Liver (tissue), 9 donors: Measurements from ENCODE around the gene NFKBIB. TPM values are rescaled to one million over a fixed set of nuclear protein-coding genes. Genes with fewer than 3 reads are reported as not detected.

Experiments
- DNase-seq: peaks from one replicate; pipeline ENCODE4 v3.0.0-alpha.2; 2017; ENCODE audit warnings: low spot score
- H3K27ac ChIP-seq, 2 donors: one replicate each; pipeline ENCODE4 v1.7.0; 2013; ENCODE audit warnings: inconsistent platforms in 2 of 2, low read length in 2 of 2, control low read depth in 1 of 2, low read depth in 1 of 2, mild to moderate bottlenecking in 1 of 2
- H3K27me3 ChIP-seq, 4 donors: one replicate each; pipeline versions ENCODE4 v1.6.1 to v1.7.0; 2013; ENCODE audit warnings: low read length in 3 of 4, inconsistent platforms in 1 of 4, mild to moderate bottlenecking in 1 of 4, moderate library complexity in 1 of 4; ENCODE audit not compliant: control insufficient read depth in 4 of 4, insufficient read depth in 4 of 4
- H3K36me3 ChIP-seq, 4 donors: one replicate each; pipeline versions ENCODE4 v1.6.1 to v1.7.0; 2013; ENCODE audit warnings: low read length in 3 of 4, mild to moderate bottlenecking in 3 of 4, low read depth in 1 of 4, moderate library complexity in 1 of 4; ENCODE audit not compliant: control insufficient read depth in 4 of 4, insufficient read depth in 3 of 4
- H3K4me1 ChIP-seq, 4 donors: one replicate each; pipeline versions ENCODE4 v1.6.1 to v1.7.0; 2013; ENCODE audit warnings: low read length in 3 of 4, mild to moderate bottlenecking in 3 of 4, moderate library complexity in 1 of 4; ENCODE audit not compliant: control insufficient read depth in 4 of 4, insufficient read depth in 4 of 4
- H3K4me3 ChIP-seq, 3 donors: one replicate each; pipeline versions ENCODE4 v1.6.1 to v1.7.0; 2013; ENCODE audit warnings: low read length in 3 of 3, control low read depth in 1 of 3, low read depth in 1 of 3, mild to moderate bottlenecking in 1 of 3
- H3K9ac ChIP-seq, 2 donors: one replicate each; pipeline ENCODE4 v1.7.0; 2013; ENCODE audit warnings: low read length in 2 of 2, mild to moderate bottlenecking in 2 of 2, moderate library complexity in 2 of 2, control low read depth in 1 of 2, low read depth in 1 of 2
- H3K9me3 ChIP-seq, 4 donors: one replicate each; pipeline versions ENCODE4 v1.6.1 to v1.7.0; 2013; ENCODE audit warnings: low read length in 3 of 4; ENCODE audit not compliant: control insufficient read depth in 4 of 4
- EGR1 ChIP-seq, 2 donors: IDR thresholded peaks; 2 replicates each; pipeline ENCODE4 v1.6.1; 2016 to 2018; ENCODE audit warnings: antibody characterized with exemption in 2 of 2, low read depth in 2 of 2
- FOXA1 ChIP-seq: IDR thresholded peaks from 2 replicates; pipeline ENCODE4 v1.6.1; 2016; ENCODE audit warnings: antibody characterized with exemption
- HNF4G ChIP-seq: IDR thresholded peaks from 2 replicates; pipeline ENCODE4 v1.6.1; 2016; ENCODE audit warnings: antibody characterized with exemption
- TAF1 ChIP-seq: conservative IDR thresholded peaks from 2 replicates; pipeline ENCODE4 v1.6.1; 2016; ENCODE audit warnings: antibody characterized with exemption, mild to moderate bottlenecking
- YY1 ChIP-seq: IDR thresholded peaks from 2 replicates; pipeline ENCODE4 v1.6.1; 2016; ENCODE audit warnings: antibody characterized with exemption, mild to moderate bottlenecking
- WGBS: extraction: QIAGEN DNeasy Blood & Tissue Kit; methylation state at CpG from one replicate; pipeline ENCODE4 v1.1.7; 2013; 5-methylcytosine and 5-hydroxymethylcytosine counted together
- polyA plus RNA-seq, 2 donors: library from polyadenylated mRNA; stranded (reverse) in 1 of 2; unstranded in 1 of 2; fragments of 200-250 nt in 1 of 2; fragments of >200 nt in 1 of 2; fragmentation: Nextera tagmentation in 1 of 2; extraction: Ambion mirVana in 1 of 2; gene quantifications; one replicate each; pipeline versions ENCODE4 v1.2.1 to v1.2.3, GENCODE V29; 2013 to 2015
- total RNA-seq, 2 donors: library from RNA; depleted of rRNA; stranded (reverse); fragments of >200 nt; gene quantifications; one replicate each; pipeline ENCODE4 v1.2.3, GENCODE V29; 2014
- TF ChIP-seq, protein P1 (sequence below): IDR thresholded peaks from 2 replicates; pipeline ENCODE4 v1.6.1; 2016; ENCODE audit warnings: antibody characterized with exemption
- TF ChIP-seq, protein P2 (sequence below): fragments of 150-350 bp; IDR thresholded peaks from 2 replicates; pipeline ENCODE4 v1.5.1; 2017; ENCODE audit warnings: improper control_type of control experiment, low read depth, low read length; ENCODE audit not compliant: missing input control
- TF ChIP-seq, protein P3 (sequence below): IDR thresholded peaks from 2 replicates; pipeline ENCODE4 v1.6.1; 2016; ENCODE audit warnings: antibody characterized with exemption
- TF ChIP-seq, protein P4 (sequence below): IDR thresholded peaks from 2 replicates; pipeline ENCODE4 v1.6.1; 2016; ENCODE audit warnings: antibody characterized with exemption, mild to moderate bottlenecking
- donor health status: healthy.
- donor health status: healthy.
- donor health status: healthy.
- donor health status: healthy.
- donor health status: healthy.

NFKBIB gene
- total and polyA plus RNA-seq, 4 donors = 8.0 to 25.4 (median 14.9) TPM

- no peaks in the 10 kb centered on the region for H3K9me3 ChIP-seq
- H3K27ac ChIP-seq = no peak overlapping the region
- peaks cover 2 to 20% (median 8%) of the 10 kb centered on the region in 4 donors for H3K36me3 ChIP-seq
- no peak overlapping the region for H3K9ac ChIP-seq
- TF ChIP-seq HNF4G (no peak), TAF1 (no peak), EGR1 (IDR thresholded peaks at IDR 0.05; ENCODE audit: low read depth in 2 of 2) (no peak)
- TF ChIP-seq, protein P1, sequence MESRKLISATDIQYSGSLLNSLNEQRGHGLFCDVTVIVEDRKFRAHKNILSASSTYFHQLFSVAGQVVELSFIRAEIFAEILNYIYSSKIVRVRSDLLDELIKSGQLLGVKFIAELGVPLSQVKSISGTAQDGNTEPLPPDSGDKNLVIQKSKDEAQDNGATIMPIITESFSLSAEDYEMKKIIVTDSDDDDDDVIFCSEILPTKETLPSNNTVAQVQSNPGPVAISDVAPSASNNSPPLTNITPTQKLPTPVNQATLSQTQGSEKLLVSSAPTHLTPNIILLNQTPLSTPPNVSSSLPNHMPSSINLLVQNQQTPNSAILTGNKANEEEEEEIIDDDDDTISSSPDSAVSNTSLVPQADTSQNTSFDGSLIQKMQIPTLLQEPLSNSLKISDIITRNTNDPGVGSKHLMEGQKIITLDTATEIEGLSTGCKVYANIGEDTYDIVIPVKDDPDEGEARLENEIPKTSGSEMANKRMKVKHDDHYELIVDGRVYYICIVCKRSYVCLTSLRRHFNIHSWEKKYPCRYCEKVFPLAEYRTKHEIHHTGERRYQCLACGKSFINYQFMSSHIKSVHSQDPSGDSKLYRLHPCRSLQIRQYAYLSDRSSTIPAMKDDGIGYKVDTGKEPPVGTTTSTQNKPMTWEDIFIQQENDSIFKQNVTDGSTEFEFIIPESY = no peak
- TF ChIP-seq, protein P2, sequence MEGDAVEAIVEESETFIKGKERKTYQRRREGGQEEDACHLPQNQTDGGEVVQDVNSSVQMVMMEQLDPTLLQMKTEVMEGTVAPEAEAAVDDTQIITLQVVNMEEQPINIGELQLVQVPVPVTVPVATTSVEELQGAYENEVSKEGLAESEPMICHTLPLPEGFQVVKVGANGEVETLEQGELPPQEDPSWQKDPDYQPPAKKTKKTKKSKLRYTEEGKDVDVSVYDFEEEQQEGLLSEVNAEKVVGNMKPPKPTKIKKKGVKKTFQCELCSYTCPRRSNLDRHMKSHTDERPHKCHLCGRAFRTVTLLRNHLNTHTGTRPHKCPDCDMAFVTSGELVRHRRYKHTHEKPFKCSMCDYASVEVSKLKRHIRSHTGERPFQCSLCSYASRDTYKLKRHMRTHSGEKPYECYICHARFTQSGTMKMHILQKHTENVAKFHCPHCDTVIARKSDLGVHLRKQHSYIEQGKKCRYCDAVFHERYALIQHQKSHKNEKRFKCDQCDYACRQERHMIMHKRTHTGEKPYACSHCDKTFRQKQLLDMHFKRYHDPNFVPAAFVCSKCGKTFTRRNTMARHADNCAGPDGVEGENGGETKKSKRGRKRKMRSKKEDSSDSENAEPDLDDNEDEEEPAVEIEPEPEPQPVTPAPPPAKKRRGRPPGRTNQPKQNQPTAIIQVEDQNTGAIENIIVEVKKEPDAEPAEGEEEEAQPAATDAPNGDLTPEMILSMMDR = no peak
- TF ChIP-seq, protein P3, sequence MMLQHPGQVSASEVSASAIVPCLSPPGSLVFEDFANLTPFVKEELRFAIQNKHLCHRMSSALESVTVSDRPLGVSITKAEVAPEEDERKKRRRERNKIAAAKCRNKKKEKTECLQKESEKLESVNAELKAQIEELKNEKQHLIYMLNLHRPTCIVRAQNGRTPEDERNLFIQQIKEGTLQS = no peak
- no peaks in the 10 kb centered on the region for H3K27me3 ChIP-seq
- DNase-seq = no peak
- peaks cover 0 to under 1% (median under 1%) of the 10 kb centered on the region in 4 donors for H3K4me1 ChIP-seq
- 89% methylated on average over 7 of the region's 7 CpGs for WGBS
- H3K4me3 ChIP-seq = no peak overlapping the region
Observed at GRCh38 chr19:38924388-38924787, 24.6 kb downstream of the NFKBIB start.

GRCh38 chr19:38928391-38929001 lies 28.7 kb downstream of the NFKBIB start:
- H3K9me3 ChIP-seq = no peaks in the 10 kb centered on the region
- H3K27me3 ChIP-seq = no peaks in the 10 kb centered on the region
- H3K27ac ChIP-seq = no peak overlapping the region
- peaks cover 4 to 17% (median 13%) of the 10 kb centered on the region in 4 donors for H3K4me1 ChIP-seq
- peaks cover 6 to 15% (median 8%) of the 10 kb centered on the region in 4 donors for H3K36me3 ChIP-seq
- TF ChIP-seq EGR1 (IDR thresholded peaks at IDR 0.05; ENCODE audit: low read depth in 2 of 2) (no peak), FOXA1 (no peak), YY1 (no peak)
- TF ChIP-seq, protein P4, sequence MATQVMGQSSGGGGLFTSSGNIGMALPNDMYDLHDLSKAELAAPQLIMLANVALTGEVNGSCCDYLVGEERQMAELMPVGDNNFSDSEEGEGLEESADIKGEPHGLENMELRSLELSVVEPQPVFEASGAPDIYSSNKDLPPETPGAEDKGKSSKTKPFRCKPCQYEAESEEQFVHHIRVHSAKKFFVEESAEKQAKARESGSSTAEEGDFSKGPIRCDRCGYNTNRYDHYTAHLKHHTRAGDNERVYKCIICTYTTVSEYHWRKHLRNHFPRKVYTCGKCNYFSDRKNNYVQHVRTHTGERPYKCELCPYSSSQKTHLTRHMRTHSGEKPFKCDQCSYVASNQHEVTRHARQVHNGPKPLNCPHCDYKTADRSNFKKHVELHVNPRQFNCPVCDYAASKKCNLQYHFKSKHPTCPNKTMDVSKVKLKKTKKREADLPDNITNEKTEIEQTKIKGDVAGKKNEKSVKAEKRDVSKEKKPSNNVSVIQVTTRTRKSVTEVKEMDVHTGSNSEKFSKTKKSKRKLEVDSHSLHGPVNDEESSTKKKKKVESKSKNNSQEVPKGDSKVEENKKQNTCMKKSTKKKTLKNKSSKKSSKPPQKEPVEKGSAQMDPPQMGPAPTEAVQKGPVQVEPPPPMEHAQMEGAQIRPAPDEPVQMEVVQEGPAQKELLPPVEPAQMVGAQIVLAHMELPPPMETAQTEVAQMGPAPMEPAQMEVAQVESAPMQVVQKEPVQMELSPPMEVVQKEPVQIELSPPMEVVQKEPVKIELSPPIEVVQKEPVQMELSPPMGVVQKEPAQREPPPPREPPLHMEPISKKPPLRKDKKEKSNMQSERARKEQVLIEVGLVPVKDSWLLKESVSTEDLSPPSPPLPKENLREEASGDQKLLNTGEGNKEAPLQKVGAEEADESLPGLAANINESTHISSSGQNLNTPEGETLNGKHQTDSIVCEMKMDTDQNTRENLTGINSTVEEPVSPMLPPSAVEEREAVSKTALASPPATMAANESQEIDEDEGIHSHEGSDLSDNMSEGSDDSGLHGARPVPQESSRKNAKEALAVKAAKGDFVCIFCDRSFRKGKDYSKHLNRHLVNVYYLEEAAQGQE = no peak
- H3K9ac ChIP-seq = no peak overlapping the region
- no peak overlapping the region for H3K4me3 ChIP-seq
- DNase-seq = no peak
- WGBS = 85% methylated on average over 4 of the region's 4 CpGs
